Transverse colon (tissue), 4 donors: Measurements from ENCODE around the gene IGSF3.

Experiments used
- EP300 ChIP-seq: sonication (generic); formaldehyde crosslinking; IDR thresholded peaks from one replicate; pipeline ENCODE4 v1.6.1; 2017; ENCODE audit warnings: antibody characterized with exemption, low read depth
- POLR2A ChIP-seq: fragments of 450-650 bp; IDR thresholded peaks from one replicate; pipeline ENCODE4 v1.6.1; 2016; ENCODE audit warnings: antibody characterized with exemption, mild to moderate bottlenecking, moderate library complexity
- POLR2AphosphoS5 ChIP-seq, 3 donors: sonication (generic); formaldehyde crosslinking; IDR thresholded peaks; one replicate each; pipeline ENCODE4 v1.6.1; 2016; ENCODE audit warnings: antibody characterized with exemption in 3 of 3
- TF ChIP-seq, protein P1 (sequence below), 5 experiments: fragments of 200-600 bp in 3 of 5; fragments of 450-650 bp in 2 of 5; sonication (generic) in 3 of 5; IDR thresholded peaks; 1 replicate in 2 of 5; 2 replicates in 3 of 5; pipeline ENCODE4 v1.5.1; 2016 to 2017; ENCODE audit warnings: antibody characterized with exemption in 5 of 5, inconsistent platforms in 3 of 5, mild to moderate bottlenecking in 2 of 5, moderate library complexity in 1 of 5

DNA sequence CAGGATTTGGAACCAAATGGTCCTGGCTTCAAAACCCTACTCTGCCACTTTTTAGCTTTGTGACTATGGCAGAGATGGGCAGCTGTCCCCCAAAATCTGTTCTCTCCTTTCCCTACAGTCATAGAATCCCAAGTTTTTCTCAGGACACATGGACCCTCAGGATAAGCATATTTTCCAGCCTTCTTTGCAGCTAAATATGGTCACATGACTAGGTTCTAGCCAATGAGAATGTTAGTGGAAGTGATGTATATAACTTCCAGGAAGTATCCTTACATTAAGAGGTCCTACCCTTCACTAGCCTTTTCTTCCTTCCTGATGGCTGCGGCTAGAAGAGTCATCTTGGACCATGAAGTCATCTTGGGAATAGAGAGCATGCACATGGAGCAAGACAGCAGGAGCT, 5.9 kb downstream of the IGSF3 start:
- TF ChIP-seq, protein P1, sequence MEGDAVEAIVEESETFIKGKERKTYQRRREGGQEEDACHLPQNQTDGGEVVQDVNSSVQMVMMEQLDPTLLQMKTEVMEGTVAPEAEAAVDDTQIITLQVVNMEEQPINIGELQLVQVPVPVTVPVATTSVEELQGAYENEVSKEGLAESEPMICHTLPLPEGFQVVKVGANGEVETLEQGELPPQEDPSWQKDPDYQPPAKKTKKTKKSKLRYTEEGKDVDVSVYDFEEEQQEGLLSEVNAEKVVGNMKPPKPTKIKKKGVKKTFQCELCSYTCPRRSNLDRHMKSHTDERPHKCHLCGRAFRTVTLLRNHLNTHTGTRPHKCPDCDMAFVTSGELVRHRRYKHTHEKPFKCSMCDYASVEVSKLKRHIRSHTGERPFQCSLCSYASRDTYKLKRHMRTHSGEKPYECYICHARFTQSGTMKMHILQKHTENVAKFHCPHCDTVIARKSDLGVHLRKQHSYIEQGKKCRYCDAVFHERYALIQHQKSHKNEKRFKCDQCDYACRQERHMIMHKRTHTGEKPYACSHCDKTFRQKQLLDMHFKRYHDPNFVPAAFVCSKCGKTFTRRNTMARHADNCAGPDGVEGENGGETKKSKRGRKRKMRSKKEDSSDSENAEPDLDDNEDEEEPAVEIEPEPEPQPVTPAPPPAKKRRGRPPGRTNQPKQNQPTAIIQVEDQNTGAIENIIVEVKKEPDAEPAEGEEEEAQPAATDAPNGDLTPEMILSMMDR (IDR thresholded peaks at IDR 0.05): no peak
- TF ChIP-seq POLR2A (no peak), POLR2AphosphoS5 (IDR thresholded peaks at IDR 0.05) (no peak), EP300 (no peak)
